ENCODE measurements around the gene PKP2. TPM values are rescaled to one million over a fixed set of nuclear protein-coding genes. Genes with fewer than 3 reads are reported as not detected.

Gene PKP2
- total RNA-seq, 2 experiments from 2014 or later = 0.36 TPM; not detected in 1

- Mint-ChIP-seq H3K27me3 (peaks cover 9% of the 10 kb centered on the region), H3K36me3 (no peaks in the 10 kb centered on the region), H3K27ac (no peak overlapping the region), H3K4me3 (no peak overlapping the region), H3K4me1 (no peaks in the 10 kb centered on the region), H3K9me3 (no peaks in the 10 kb centered on the region)
- POLR2A ChIA-PET = no interaction called here
- ATAC-seq (ENCODE audit: low read depth) = no peak
- DNase-seq = no peak
These were observed 130.7 kb downstream of the PKP2 start for GRCh38 chr12:32765906-32766305.

- Mint-ChIP-seq H3K9me3 (no peaks in the 10 kb centered on the region), H3K4me3 (no peak overlapping the region), H3K27me3 (peaks cover 9% of the 10 kb centered on the region), H3K4me1 (no peaks in the 10 kb centered on the region), H3K27ac (no peak overlapping the region), H3K36me3 (no peaks in the 10 kb centered on the region)
- ATAC-seq (ENCODE audit: low read depth) (no peak), DNase-seq (no peak)
- POLR2A ChIA-PET = no interaction called here
These were observed 134.9 kb downstream of the PKP2 start for GRCh38 chr12:32761716-32762115.

DNA sequence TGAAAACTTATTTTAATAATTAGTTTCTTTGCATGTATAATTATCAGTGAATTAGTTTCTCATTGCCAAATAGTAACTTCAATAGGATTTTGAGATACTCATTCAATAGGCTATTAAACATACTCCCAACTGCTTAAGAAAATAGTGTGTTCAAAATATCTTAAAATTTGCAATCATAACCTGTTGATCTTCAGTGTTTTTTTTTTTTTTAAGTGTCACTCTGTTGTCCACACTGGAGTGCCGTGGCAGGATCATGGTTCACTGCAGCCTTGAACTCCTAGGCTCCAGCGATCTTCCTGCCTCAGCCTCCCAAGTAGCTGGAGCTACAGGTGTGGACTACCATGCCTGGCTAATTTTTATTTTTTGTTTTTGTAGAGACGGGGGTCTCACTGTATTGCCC, 139.4 kb downstream of the PKP2 start:
- DNase-seq (no peak), ATAC-seq (ENCODE audit: low read depth) (no peak)
- H3K9me3 Mint-ChIP-seq = no peaks in the 10 kb centered on the region
- H3K4me1 Mint-ChIP-seq = peaks cover 20% of the 10 kb centered on the region
- peaks cover 8% of the 10 kb centered on the region for H3K36me3 Mint-ChIP-seq
- no peak overlapping the region for H3K27ac Mint-ChIP-seq
- peaks cover 5% of the 10 kb centered on the region for H3K27me3 Mint-ChIP-seq
- POLR2A ChIA-PET = interaction anchor here (0.7 kb wide), 1 partner anchor 1265 kb away, joined by 3 read pairs; the partner anchor contains the start of gene ALG10
- no peak overlapping the region for H3K4me3 Mint-ChIP-seq

- Mint-ChIP-seq H3K4me3 (peak overlapping the region; percentile 84), H3K27me3 (peaks cover 5% of the 10 kb centered on the region), H3K36me3 (peaks cover 8% of the 10 kb centered on the region), H3K27ac (peak overlapping the region; percentile 75), H3K4me1 (peaks cover 20% of the 10 kb centered on the region), H3K9me3 (no peaks in the 10 kb centered on the region)
- POLR2A ChIA-PET = interaction anchor here (0.6 to 1.9 kb wide), 4 partner anchors 1257 to 1430 kb away, joined by 3 to 23 read pairs (median 3); partner anchors contain the start of genes ALG10 and SINHCAF
- DNase-seq (no peak), ATAC-seq (ENCODE audit: low read depth) (no peak)
These were observed 140.0 kb downstream of the PKP2 start for GRCh38 chr12:32756476-32757066.

GRCh38 chr12:32755654-32756475, 140.7 kb downstream of the PKP2 start, which contains the start of gene YARS2:
Gene YARS2 (minus strand): TSS chr12:32755897. CDS start chr12:32755874, 23 bp downstream.
- Mint-ChIP-seq H3K36me3 (peaks cover 12% of the 10 kb centered on the region), H3K4me3 (peak within 1 kb of the TSS; percentile 84), H3K9me3 (no peaks in the 10 kb centered on the region), H3K27ac (peak within 1 kb of the TSS; percentile 75), H3K27me3 (peaks cover 3% of the 10 kb centered on the region), H3K4me1 (peaks cover 20% of the 10 kb centered on the region)
- DNase-seq (peak; percentile 79), ATAC-seq (ENCODE audit: low read depth) (peak; percentile 91)
- POLR2A ChIA-PET = interaction anchor here (0.6 to 2.0 kb wide), 6 partner anchors 166 to 1430 kb away, joined by 3 to 23 read pairs (median 4); partner anchors contain the start of genes ALG10 and SINHCAF

DNA sequence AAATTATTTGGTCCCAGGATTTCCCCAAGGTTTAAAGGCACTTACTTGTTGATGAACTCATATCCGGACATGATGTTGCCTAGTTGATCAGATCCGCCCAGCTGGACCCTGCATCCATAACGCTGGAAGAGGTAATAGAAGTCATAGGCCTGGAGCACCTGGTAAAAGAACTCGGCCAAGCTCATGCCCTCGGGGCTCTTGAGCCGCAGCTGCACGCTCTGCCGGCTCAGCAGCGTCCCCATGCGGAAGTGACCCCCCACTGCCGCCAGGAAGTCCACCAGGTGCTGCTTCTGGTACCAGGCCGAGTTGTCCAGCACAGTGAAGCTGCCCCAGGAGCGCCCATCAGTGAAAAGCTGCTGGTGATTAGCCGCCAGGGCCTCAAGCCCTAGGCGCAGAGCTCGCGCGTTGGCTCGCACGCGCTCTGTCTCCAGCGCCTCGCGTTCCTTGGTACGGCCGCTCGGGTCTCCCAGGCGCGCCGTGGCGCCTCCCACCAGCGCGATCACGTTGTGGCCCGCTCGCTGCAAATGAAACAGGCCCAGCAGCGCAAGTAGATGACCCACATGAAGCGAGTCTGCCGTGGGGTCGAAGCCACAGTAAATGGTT, 141.4 kb downstream of the PKP2 start:
- Mint-ChIP-seq H3K27ac (peak overlapping the region; percentile 75), H3K4me3 (peak overlapping the region; percentile 84), H3K27me3 (peaks cover 2% of the 10 kb centered on the region), H3K9me3 (no peaks in the 10 kb centered on the region), H3K36me3 (peaks cover 17% of the 10 kb centered on the region), H3K4me1 (peaks cover 21% of the 10 kb centered on the region)
- DNase-seq (peak; percentile 83), ATAC-seq (ENCODE audit: low read depth) (peak; percentile 76)
- POLR2A ChIA-PET = interaction anchor here (0.9 to 2.0 kb wide), 7 partner anchors 21 to 1429 kb away, joined by 3 to 23 read pairs (median 4); partner anchors contain the start of genes ALG10, DNM1L and SINHCAF

GRCh38 chr12:32754111-32754510, 142.5 kb downstream of the PKP2 start:
- POLR2A ChIA-PET = interaction anchor here (0.7 to 2.0 kb wide), 5 partner anchors 10 to 1101 kb away, joined by 3 to 14 read pairs (median 3); partner anchors contain the start of gene DNM1L
- Mint-ChIP-seq H3K4me3 (peak overlapping the region; percentile 84), H3K4me1 (peaks cover 21% of the 10 kb centered on the region), H3K9me3 (no peaks in the 10 kb centered on the region), H3K36me3 (peaks cover 18% of the 10 kb centered on the region), H3K27me3 (no peaks in the 10 kb centered on the region), H3K27ac (peak overlapping the region; percentile 41)
- no peak for ATAC-seq (ENCODE audit: low read depth)
- no peak for DNase-seq

DNA sequence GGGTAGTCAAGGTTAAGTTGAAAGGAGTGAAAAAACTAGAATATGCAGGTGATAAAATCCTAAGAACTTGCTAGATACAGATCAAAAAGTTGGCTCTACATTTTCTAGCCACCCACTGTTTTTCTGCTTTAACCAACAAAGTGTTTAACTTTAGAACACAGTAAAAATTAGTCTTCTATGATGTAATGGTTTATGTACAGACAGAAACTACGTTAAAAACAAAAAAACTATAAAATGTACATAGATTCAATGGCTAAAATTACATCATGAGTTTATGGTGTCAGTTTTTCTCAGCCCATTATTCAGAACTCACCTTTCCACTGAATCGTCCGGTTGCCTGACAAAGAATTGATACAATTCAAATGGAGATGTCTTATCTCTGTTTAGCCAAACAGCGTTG, 143.0 kb downstream of the PKP2 start:
- no peak for ATAC-seq (ENCODE audit: low read depth)
- H3K4me1 Mint-ChIP-seq = peaks cover 21% of the 10 kb centered on the region
- H3K27me3 Mint-ChIP-seq = no peaks in the 10 kb centered on the region
- peak overlapping the region; percentile 84 for H3K4me3 Mint-ChIP-seq
- no peaks in the 10 kb centered on the region for H3K9me3 Mint-ChIP-seq
- no peak for DNase-seq
- H3K27ac Mint-ChIP-seq = peak overlapping the region; percentile 41
- POLR2A ChIA-PET = no interaction called here
- H3K36me3 Mint-ChIP-seq = peaks cover 19% of the 10 kb centered on the region

DNA sequence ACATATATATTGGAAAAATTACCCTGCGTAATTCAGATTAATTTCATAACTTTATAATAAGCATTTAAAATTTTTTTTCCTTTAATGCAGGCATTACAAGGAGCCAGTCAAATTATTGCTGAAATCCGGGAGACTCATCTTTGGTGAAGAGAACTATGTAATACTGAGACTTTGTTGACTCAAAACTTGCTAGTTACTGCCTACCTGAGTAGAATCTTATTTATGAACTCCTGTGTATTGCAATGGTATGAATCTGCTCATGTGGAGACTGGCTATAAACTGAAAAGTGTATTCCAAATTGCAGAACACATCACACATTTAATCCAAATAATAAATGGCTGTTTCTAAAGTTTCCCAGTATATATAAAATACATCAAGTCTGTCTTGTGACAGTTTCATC, 153.3 kb downstream of the PKP2 start:
- no peak for ATAC-seq (ENCODE audit: low read depth)
- no peaks in the 10 kb centered on the region for H3K9me3 Mint-ChIP-seq
- H3K4me1 Mint-ChIP-seq = peaks cover 2% of the 10 kb centered on the region
- DNase-seq = no peak
- H3K27me3 Mint-ChIP-seq = no peaks in the 10 kb centered on the region
- H3K4me3 Mint-ChIP-seq = no peak overlapping the region
- no peak overlapping the region for H3K27ac Mint-ChIP-seq
- POLR2A ChIA-PET = no interaction called here
- H3K36me3 Mint-ChIP-seq = peaks cover 29% of the 10 kb centered on the region

DNA sequence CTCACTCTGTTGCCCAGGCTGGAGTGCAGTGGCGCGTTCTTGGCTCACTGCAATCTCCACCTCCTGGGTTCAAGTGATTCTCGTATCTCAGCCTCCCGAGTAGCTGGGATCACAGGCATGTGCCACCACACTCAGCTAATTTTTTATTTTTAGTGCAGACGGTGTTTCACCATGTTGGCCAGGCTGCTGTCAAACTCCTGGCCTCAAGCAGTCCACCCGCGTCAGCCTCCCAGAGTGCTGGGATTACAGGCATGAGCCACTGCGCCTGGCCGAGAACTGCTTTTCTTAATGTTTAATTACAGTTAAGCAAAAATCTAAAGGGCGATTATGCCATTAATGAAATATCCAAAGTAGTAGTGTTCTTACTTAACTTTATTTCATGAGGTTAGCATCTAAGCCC, 154.4 kb downstream of the PKP2 start:
- Mint-ChIP-seq H3K27me3 (no peaks in the 10 kb centered on the region), H3K4me1 (peaks cover 3% of the 10 kb centered on the region), H3K27ac (no peak overlapping the region), H3K4me3 (no peak overlapping the region), H3K36me3 (peaks cover 25% of the 10 kb centered on the region), H3K9me3 (no peaks in the 10 kb centered on the region)
- DNase-seq = no peak
- POLR2A ChIA-PET = interaction anchor here (0.7 kb wide), 1 partner anchor 1089 kb away, joined by 4 read pairs; no protein-coding TSS in a partner anchor
- ATAC-seq (ENCODE audit: low read depth) = no peak

Other genes with a start within 250 kb of the PKP2 start
- gene DNM1L, start 217.5 kb downstream of the PKP2 start, total RNA-seq = 10 to 100 TPM; 58.5 to 59.5 TPM
- 10 to 100 TPM; 15.9 to 21.2 TPM for gene YARS2, start 140.9 kb downstream of the PKP2 start, total RNA-seq

Measured in activated naive CD8-positive, alpha-beta T cell treated with anti-CD3 and anti-CD28 coated beads, Interleukin-2, amount 10 ng/mL, durations not matched to agents 7 days and 5 days (primary cell).